ENCODE data around the gene ATAD5.

ATAD5 gene, protein sequence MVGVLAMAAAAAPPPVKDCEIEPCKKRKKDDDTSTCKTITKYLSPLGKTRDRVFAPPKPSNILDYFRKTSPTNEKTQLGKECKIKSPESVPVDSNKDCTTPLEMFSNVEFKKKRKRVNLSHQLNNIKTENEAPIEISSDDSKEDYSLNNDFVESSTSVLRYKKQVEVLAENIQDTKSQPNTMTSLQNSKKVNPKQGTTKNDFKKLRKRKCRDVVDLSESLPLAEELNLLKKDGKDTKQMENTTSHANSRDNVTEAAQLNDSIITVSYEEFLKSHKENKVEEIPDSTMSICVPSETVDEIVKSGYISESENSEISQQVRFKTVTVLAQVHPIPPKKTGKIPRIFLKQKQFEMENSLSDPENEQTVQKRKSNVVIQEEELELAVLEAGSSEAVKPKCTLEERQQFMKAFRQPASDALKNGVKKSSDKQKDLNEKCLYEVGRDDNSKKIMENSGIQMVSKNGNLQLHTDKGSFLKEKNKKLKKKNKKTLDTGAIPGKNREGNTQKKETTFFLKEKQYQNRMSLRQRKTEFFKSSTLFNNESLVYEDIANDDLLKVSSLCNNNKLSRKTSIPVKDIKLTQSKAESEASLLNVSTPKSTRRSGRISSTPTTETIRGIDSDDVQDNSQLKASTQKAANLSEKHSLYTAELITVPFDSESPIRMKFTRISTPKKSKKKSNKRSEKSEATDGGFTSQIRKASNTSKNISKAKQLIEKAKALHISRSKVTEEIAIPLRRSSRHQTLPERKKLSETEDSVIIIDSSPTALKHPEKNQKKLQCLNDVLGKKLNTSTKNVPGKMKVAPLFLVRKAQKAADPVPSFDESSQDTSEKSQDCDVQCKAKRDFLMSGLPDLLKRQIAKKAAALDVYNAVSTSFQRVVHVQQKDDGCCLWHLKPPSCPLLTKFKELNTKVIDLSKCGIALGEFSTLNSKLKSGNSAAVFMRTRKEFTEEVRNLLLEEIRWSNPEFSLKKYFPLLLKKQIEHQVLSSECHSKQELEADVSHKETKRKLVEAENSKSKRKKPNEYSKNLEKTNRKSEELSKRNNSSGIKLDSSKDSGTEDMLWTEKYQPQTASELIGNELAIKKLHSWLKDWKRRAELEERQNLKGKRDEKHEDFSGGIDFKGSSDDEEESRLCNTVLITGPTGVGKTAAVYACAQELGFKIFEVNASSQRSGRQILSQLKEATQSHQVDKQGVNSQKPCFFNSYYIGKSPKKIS (N-terminal part only)

DNA sequence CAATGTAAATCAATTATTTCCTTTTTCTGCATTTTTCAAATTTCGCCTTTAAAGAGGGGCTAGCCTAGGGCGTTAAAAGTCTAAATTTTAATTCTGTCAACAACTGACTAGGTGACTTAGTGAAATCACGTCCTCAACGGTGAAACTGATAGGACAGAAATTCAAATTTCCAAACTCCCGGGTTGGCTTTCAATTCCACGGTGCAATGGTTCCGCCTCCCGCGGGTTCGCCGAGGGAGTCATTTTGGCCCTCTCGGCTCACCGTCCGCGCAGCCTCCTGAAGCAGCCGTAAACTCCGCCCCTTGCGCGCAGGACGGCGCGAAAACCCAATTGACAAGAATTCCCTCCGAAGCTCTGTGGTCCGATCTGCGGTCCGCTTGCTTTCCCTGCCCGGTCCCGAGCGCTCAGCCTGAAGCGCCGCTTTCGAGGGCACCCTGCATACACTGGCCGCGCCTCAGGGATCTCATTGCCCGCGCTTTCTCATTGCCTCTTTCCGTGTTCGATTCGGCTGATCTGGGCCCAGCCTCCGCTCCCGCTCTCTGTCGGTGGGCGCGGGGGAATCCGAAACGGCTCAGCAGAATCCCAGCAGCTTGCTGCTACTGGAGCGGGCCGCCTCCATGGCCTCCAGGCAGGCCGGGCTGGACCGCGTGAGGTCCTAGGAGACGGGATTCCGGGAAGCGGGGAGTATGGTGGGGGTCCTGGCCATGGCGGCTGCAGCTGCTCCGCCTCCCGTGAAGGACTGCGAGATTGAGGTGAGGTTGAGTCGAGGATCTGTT, at the start of gene ATAD5:
TSS of gene ATAD5 (plus strand) at position 304 of the 775 bp plus-strand sequence. CDS start at position 686, 382 bp downstream.
- peaks cover 15% of the 10 kb centered on the region for H3K36me3 ChIP-seq (ENCODE audit: low read length)
- H3K27me3 ChIP-seq (ENCODE audit: low read length) = no peaks in the 10 kb centered on the region
- H3K79me2 ChIP-seq (ENCODE audit: insufficient read depth, low read length) = peaks cover 49% of the 10 kb centered on the region
- H4K20me1 ChIP-seq (ENCODE audit: low read depth, low read length) = no peaks in the 10 kb centered on the region
- peak within 1 kb of the TSS; percentile 70 for H3K4me2 ChIP-seq (ENCODE audit: low read depth, low read length, poor library complexity, severe bottlenecking)
- no peaks in the 10 kb centered on the region for H3K9me2 ChIP-seq (replicated peaks; ENCODE audit: insufficient read depth, low read length)
- H3K9me3 ChIP-seq (ENCODE audit: insufficient read depth, low read length) = no peaks in the 10 kb centered on the region
- peak within 1 kb of the TSS; percentile 82 for H3K4me3 ChIP-seq (ENCODE audit: insufficient read depth, low read length, poor library complexity, severe bottlenecking)
- 0 out of 2 replicates have a peak, but pooled peaks cover 4% of the 10 kb centered on the region for H3F3A ChIP-seq (ENCODE audit: insufficient read depth)
- TF ChIP-seq, protein P1, sequence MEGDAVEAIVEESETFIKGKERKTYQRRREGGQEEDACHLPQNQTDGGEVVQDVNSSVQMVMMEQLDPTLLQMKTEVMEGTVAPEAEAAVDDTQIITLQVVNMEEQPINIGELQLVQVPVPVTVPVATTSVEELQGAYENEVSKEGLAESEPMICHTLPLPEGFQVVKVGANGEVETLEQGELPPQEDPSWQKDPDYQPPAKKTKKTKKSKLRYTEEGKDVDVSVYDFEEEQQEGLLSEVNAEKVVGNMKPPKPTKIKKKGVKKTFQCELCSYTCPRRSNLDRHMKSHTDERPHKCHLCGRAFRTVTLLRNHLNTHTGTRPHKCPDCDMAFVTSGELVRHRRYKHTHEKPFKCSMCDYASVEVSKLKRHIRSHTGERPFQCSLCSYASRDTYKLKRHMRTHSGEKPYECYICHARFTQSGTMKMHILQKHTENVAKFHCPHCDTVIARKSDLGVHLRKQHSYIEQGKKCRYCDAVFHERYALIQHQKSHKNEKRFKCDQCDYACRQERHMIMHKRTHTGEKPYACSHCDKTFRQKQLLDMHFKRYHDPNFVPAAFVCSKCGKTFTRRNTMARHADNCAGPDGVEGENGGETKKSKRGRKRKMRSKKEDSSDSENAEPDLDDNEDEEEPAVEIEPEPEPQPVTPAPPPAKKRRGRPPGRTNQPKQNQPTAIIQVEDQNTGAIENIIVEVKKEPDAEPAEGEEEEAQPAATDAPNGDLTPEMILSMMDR (IDR thresholded peaks at IDR 0.05; ENCODE audit: insufficient read depth, low read length, poor library complexity, severe bottlenecking) = no peak
- peak within 1 kb of the TSS; percentile 93 for H3K9ac ChIP-seq (ENCODE audit: low read length)
- H3K27ac ChIP-seq (ENCODE audit: low read depth, low read length) = peak within 1 kb of the TSS; percentile 56
- H2AFZ ChIP-seq (ENCODE audit: low read depth, low read length, severe bottlenecking) = peak within 1 kb of the TSS; percentile 96

DNA sequence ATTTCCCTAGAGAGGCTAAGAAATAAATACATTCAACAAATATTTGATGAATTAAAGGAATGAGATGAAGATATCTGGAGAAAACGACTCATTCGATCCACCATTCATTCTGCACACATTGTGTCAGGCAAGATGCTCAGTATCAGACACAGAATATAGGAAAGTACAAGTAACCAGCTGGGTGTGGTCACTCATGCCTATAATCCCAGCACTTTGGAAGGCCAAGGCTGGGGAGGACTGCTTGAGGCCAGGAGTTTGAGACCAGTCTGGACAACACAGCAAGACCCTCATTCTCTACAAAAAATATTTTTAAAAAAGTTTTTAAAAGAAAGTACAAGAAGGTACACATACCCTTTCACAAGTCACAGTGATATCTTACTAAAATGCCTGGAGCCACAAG, 49.6 kb upstream of the ATAD5 start:
- Histone ChIP-seq H3K27ac (ENCODE audit: low read depth, low read length) (peak overlapping the region; percentile 12; the same call in 1 of the 2 replicates), H3K9ac (ENCODE audit: low read length) (no peak overlapping the region), H3K36me3 (ENCODE audit: low read length) (peaks cover 28% of the 10 kb centered on the region; the same call in 1 of the 2 replicates), H3K9me3 (ENCODE audit: insufficient read depth, low read length) (no peaks in the 10 kb centered on the region), H3K9me2 (replicated peaks; ENCODE audit: insufficient read depth, low read length) (no peaks in the 10 kb centered on the region), H2AFZ (ENCODE audit: low read depth, low read length, severe bottlenecking) (no peak overlapping the region), H3K27me3 (ENCODE audit: low read length) (no peaks in the 10 kb centered on the region), H3K4me2 (ENCODE audit: low read depth, low read length, poor library complexity, severe bottlenecking) (no peak overlapping the region), H3K79me2 (ENCODE audit: insufficient read depth, low read length) (no peaks in the 10 kb centered on the region), H4K20me1 (ENCODE audit: low read depth, low read length) (0 out of 2 replicates have a peak, but pooled peaks cover 6% of the 10 kb centered on the region), H3F3A (ENCODE audit: insufficient read depth) (peaks cover 58% of the 10 kb centered on the region), H3K4me3 (ENCODE audit: insufficient read depth, low read length, poor library complexity, severe bottlenecking) (no peak overlapping the region)
- TF ChIP-seq, protein P1 (IDR thresholded peaks at IDR 0.05; ENCODE audit: insufficient read depth, low read length, poor library complexity, severe bottlenecking) = no peak
- no peak for TF ChIP-seq EZH2phosphoT487 (conservative IDR thresholded peaks at IDR 0.05; ENCODE audit: low read length)

DNA sequence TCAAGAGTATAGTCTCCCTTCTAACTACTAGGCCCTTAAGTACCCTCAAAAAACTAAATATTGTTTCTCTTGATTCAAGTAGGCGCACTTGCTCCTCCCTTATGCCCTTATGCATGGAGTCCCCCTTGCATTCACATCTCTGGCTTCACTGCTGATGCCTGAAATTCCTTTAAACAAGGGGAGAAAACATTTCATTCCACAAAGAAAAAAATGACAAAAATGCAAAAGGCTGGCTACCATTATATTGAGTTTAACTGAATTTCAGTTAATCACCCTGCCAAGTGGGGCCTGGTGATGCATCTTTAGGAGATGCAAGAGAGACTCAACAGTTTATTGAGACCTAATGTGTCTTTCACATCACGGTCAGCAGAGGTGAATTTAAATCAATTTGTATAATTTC, 42.8 kb upstream of the ATAD5 start:
- H3K9ac ChIP-seq (ENCODE audit: low read length) = no peak overlapping the region
- peaks cover 69% of the 10 kb centered on the region for H3F3A ChIP-seq (ENCODE audit: insufficient read depth)
- no peak overlapping the region for H3K4me3 ChIP-seq (ENCODE audit: insufficient read depth, low read length, poor library complexity, severe bottlenecking)
- peaks cover 31% of the 10 kb centered on the region for H3K36me3 ChIP-seq (ENCODE audit: low read length)
- no peak overlapping the region for H3K27ac ChIP-seq (ENCODE audit: low read depth, low read length)
- no peaks in the 10 kb centered on the region for H3K27me3 ChIP-seq (ENCODE audit: low read length)
- H3K79me2 ChIP-seq (ENCODE audit: insufficient read depth, low read length) = no peaks in the 10 kb centered on the region
- H4K20me1 ChIP-seq (ENCODE audit: low read depth, low read length) = no peaks in the 10 kb centered on the region
- no peaks in the 10 kb centered on the region for H3K9me2 ChIP-seq (replicated peaks; ENCODE audit: insufficient read depth, low read length)
- no peaks in the 10 kb centered on the region for H3K9me3 ChIP-seq (ENCODE audit: insufficient read depth, low read length)
- TF ChIP-seq, protein P1 (IDR thresholded peaks at IDR 0.05; ENCODE audit: insufficient read depth, low read length, poor library complexity, severe bottlenecking) = no peak
- no peak for TF ChIP-seq EZH2phosphoT487 (conservative IDR thresholded peaks at IDR 0.05; ENCODE audit: low read length)
- no peak overlapping the region for H2AFZ ChIP-seq (ENCODE audit: low read depth, low read length, severe bottlenecking)
- H3K4me2 ChIP-seq (ENCODE audit: low read depth, low read length, poor library complexity, severe bottlenecking) = no peak overlapping the region
